CD4-positive, alpha-beta T cell (primary cell): ENCODE measurements around the gene KCNK4. TPM values are rescaled to one million over a fixed set of nuclear protein-coding genes. Genes with fewer than 3 reads are reported as not detected.

Experiments used
- ATAC-seq: fragments of 200-7000 bp; cut with Tn5 transposase; one replicate; pipeline ENCODE4 v1.10.0; 2022; ENCODE audit warnings: mild to moderate bottlenecking; ENCODE audit not compliant: poor library complexity
- CTCF ChIA-PET: fragments of 350-600 bp; sonication (Branson Sonifier 250); formaldehyde crosslinking; loops from one replicate; lab custom pipeline; 2021; ENCODE audit warnings: antibody characterized with exemption, inconsistent platforms; lab: Charles Lee
- POLR2A ChIA-PET: fragments of 350-600 bp; sonication (Branson Sonifier 250); formaldehyde crosslinking; loops from one replicate; lab custom pipeline; 2021; ENCODE audit warnings: antibody characterized with exemption, inconsistent platforms; lab: Charles Lee
- DNase-seq, 14 experiments: peaks; one replicate each; pipeline ENCODE4 v3.0.0-alpha.2; 2013 to 2020; ENCODE audit warnings: mixed read lengths in 2 of 14
- H3K27ac ChIP-seq, 2 donors: one replicate each; pipeline versions ENCODE4 v1.5.1 to v1.7.0; 2013; ENCODE audit warnings: low read length in 2 of 2, low read depth in 1 of 2, mild to moderate bottlenecking in 1 of 2
- H3K27me3 ChIP-seq, 2 experiments: 1 replicate in 1 of 2; 2 replicates in 1 of 2; pipeline versions ENCODE4 v1.6.1 to v1.7.0; 2013; ENCODE audit warnings: low read length in 2 of 2, control low read depth in 1 of 2, mild to moderate bottlenecking in 1 of 2, moderate library complexity in 1 of 2; ENCODE audit not compliant: insufficient read depth in 2 of 2, control insufficient read depth in 1 of 2
- H3K36me3 ChIP-seq: one replicate; pipeline ENCODE4 v1.6.1; 2013; ENCODE audit warnings: low read length, control low read depth; ENCODE audit not compliant: insufficient read depth
- H3K4me1 ChIP-seq: one replicate; pipeline ENCODE4 v1.6.1; 2013; ENCODE audit warnings: low read length, control low read depth; ENCODE audit not compliant: insufficient read depth
- H3K4me3 ChIP-seq: one replicate; pipeline ENCODE4 v1.5.1; 2013; ENCODE audit warnings: mild to moderate bottlenecking, low read length, moderate library complexity
- H3K9me3 ChIP-seq, 2 experiments: 1 replicate in 1 of 2; 2 replicates in 1 of 2; pipeline versions ENCODE4 v1.6.1 to v1.7.0; 2013; ENCODE audit warnings: low read length in 2 of 2, mild to moderate bottlenecking in 2 of 2, control low read depth in 1 of 2, moderate library complexity in 1 of 2; ENCODE audit not compliant: control insufficient read depth in 1 of 2, insufficient read depth in 1 of 2
- H3K27ac Mint-ChIP-seq: one replicate; pipeline ENCODE4 v1.8.0; 2020; ENCODE audit warnings: mixed read lengths
- H3K27me3 Mint-ChIP-seq: one replicate; pipeline ENCODE4 v1.8.0; 2021; ENCODE audit warnings: mixed read lengths
- H3K36me3 Mint-ChIP-seq: one replicate; pipeline ENCODE4 v1.8.0; 2021; ENCODE audit warnings: low read depth, mixed read lengths
- H3K4me1 Mint-ChIP-seq: one replicate; pipeline ENCODE4 v1.8.0; 2021; ENCODE audit warnings: low read depth, mixed read lengths
- H3K4me3 Mint-ChIP-seq: one replicate; pipeline ENCODE4 v1.8.0; 2020; ENCODE audit warnings: mild to moderate bottlenecking, mixed read lengths
- H3K9me3 Mint-ChIP-seq: one replicate; pipeline ENCODE4 v1.8.0; 2020; ENCODE audit warnings: mixed read lengths
- CTCF ChIP-seq: fragments of 200-600 bp; IDR thresholded peaks from one replicate; pipeline ENCODE4 v1.8.0; 2022; ENCODE audit warnings: antibody characterized with exemption, mild to moderate bottlenecking
- intact Hi-C, 2 experiments: fragments of 100-400 bp; cut with DNase I in 1 of 2; cut with micrococcal nuclease in 1 of 2; formaldehyde crosslinking; loops; one replicate each; pipeline versions ENCODE4 v1.15.1 to v1.9.0; 2023 to 2025; cut with DNase I, micrococcal nuclease
- total RNA-seq, 174 experiments: library from RNA in 2 of 174; stranded (reverse) in 2 of 174; gene quantifications; one replicate each; pipeline ENCODE4 v1.2.3 and lab custom pipeline; 2021 to 2026

KCNK4 gene
- total RNA-seq, 2 experiments from 2014 or later: 0.14 TPM; not detected in 1

- ChIA-PET CTCF (interaction anchor here (1.4 kb wide), 1 partner anchor 25 kb away, joined by 3 read pairs; no protein-coding TSS in a partner anchor), POLR2A (no interaction called here)
- H3K36me3 ChIP-seq: no peaks in the 10 kb centered on the region
- Mint-ChIP-seq H3K4me3 (no peak overlapping the region), H3K9me3 (no peaks in the 10 kb centered on the region), H3K4me1 (peaks cover 23% of the 10 kb centered on the region), H3K36me3 (no peaks in the 10 kb centered on the region), H3K27ac (no peak overlapping the region), H3K27me3 (peaks cover 84% of the 10 kb centered on the region)
- H3K27me3 ChIP-seq: peaks cover 78 to 92% of the 10 kb centered on the region in 2 experiments
- H3K4me3 ChIP-seq: no peak overlapping the region
- DNase-seq (no peak), ATAC-seq (no peak)
- no peak for TF ChIP-seq CTCF
- peaks cover 0 to 21% of the 10 kb centered on the region in 2 experiments for H3K9me3 ChIP-seq
- intact Hi-C loops: no loop called here
- H3K27ac ChIP-seq: no peak overlapping the region
- H3K4me1 ChIP-seq: peaks cover 44% of the 10 kb centered on the region
These were observed 5.1 kb downstream of the KCNK4 start for GRCh38 chr11:64296236-64296635.

- H3K4me1 Mint-ChIP-seq: peaks cover 23% of the 10 kb centered on the region
- Histone ChIP-seq H3K4me3 (no peak overlapping the region), H3K27me3 (peaks cover 85 to 96% of the 10 kb centered on the region in 2 experiments), H3K9me3 (peaks cover 0 to 24% of the 10 kb centered on the region in 2 experiments), H3K4me1 (peaks cover 47% of the 10 kb centered on the region), H3K36me3 (no peaks in the 10 kb centered on the region), H3K27ac (no peak overlapping the region)
- no peaks in the 10 kb centered on the region for H3K36me3 Mint-ChIP-seq
- H3K9me3 Mint-ChIP-seq: no peaks in the 10 kb centered on the region
- DNase-seq: no peak
- peaks cover 92% of the 10 kb centered on the region for H3K27me3 Mint-ChIP-seq
- H3K27ac Mint-ChIP-seq: no peak overlapping the region
- peak overlapping the region; percentile 0 for H3K4me3 Mint-ChIP-seq
- intact Hi-C loops: no loop called here
- no peak for TF ChIP-seq CTCF
- POLR2A ChIA-PET: interaction anchor here (0.6 kb wide), 1 partner anchor 91 kb away, joined by 3 read pairs; no protein-coding TSS in a partner anchor
- ATAC-seq: no peak
- CTCF ChIA-PET: interaction anchor here (1.3 to 1.4 kb wide), 2 partner anchors 26 to 93 kb away, joined by 3 to 5 read pairs; no protein-coding TSS in a partner anchor
These were observed 6.0 kb downstream of the KCNK4 start for GRCh38 chr11:64296830-64297698.

- peaks cover 81 to 89% of the 10 kb centered on the region in 2 experiments for H3K27me3 ChIP-seq
- peaks cover 0 to 22% of the 10 kb centered on the region in 2 experiments for H3K9me3 ChIP-seq
- H3K27ac Mint-ChIP-seq: no peak overlapping the region
- ChIA-PET POLR2A (interaction anchor here (1.6 kb wide), 1 partner anchor 90 kb away, joined by 3 read pairs; no protein-coding TSS in a partner anchor), CTCF (interaction anchor here (1.3 kb wide), 1 partner anchor 93 kb away, joined by 5 read pairs; no protein-coding TSS in a partner anchor)
- H3K36me3 ChIP-seq: no peaks in the 10 kb centered on the region
- peaks cover 87% of the 10 kb centered on the region for H3K27me3 Mint-ChIP-seq
- no peak for TF ChIP-seq CTCF
- H3K36me3 Mint-ChIP-seq: no peaks in the 10 kb centered on the region
- intact Hi-C loops: no loop called here
- peak overlapping the region; percentile 0 for H3K4me3 Mint-ChIP-seq
- H3K4me1 Mint-ChIP-seq: peaks cover 23% of the 10 kb centered on the region
- ATAC-seq: no peak
- H3K9me3 Mint-ChIP-seq: no peaks in the 10 kb centered on the region
- DNase-seq: no peak
- peaks cover 40% of the 10 kb centered on the region for H3K4me1 ChIP-seq
- H3K4me3 ChIP-seq: no peak overlapping the region
- H3K27ac ChIP-seq: no peak overlapping the region
These were observed 6.7 kb downstream of the KCNK4 start for GRCh38 chr11:64297699-64298358.
